ENCODE results near the gene EPHX1. TPM values are rescaled to one million over a fixed set of nuclear protein-coding genes. Genes with fewer than 3 reads are reported as not detected.

EPHX1 gene
- total and polyA plus RNA-seq, 4 donors, result 93.8 to 1,448 (median 204) TPM

GRCh38 chr1:225875044-225875815 is 65.3 kb downstream of the EPHX1 start:
- no peak for DNase-seq (ENCODE audit: low spot score)
- peaks cover 2 to 46% (median 25%) of the 10 kb centered on the region in 4 donors for H3K36me3 ChIP-seq (ENCODE audit: control insufficient read depth in 4 of 4, insufficient read depth in 3 of 4, low read depth in 1 of 4, low read length in 3 of 4)

GRCh38 chr1:225876900-225877510 is 67.1 kb downstream of the EPHX1 start:
- no peak overlapping the region for H3K9ac ChIP-seq (ENCODE audit: low read depth in 1 of 2, low read length in 2 of 2)
- WGBS, result 84% methylated on average over 12 of the region's 12 CpGs
- H3K27ac ChIP-seq (ENCODE audit: low read depth in 1 of 2, low read length in 2 of 2), result peak overlapping the region in 1 of 2 donors; percentile 98
- no peak for DNase-seq (ENCODE audit: low spot score)
- no peaks in the 10 kb centered on the region for H3K9me3 ChIP-seq (ENCODE audit: control insufficient read depth in 4 of 4, low read length in 3 of 4)
- peaks cover 0 to 30% (median 14%) of the 10 kb centered on the region in 4 donors for H3K36me3 ChIP-seq (ENCODE audit: control insufficient read depth in 4 of 4, insufficient read depth in 3 of 4, low read depth in 1 of 4, low read length in 3 of 4)
- H3K27me3 ChIP-seq (ENCODE audit: control insufficient read depth in 4 of 4, insufficient read depth in 4 of 4, low read length in 3 of 4), result no peaks in the 10 kb centered on the region
- H3K4me3 ChIP-seq (ENCODE audit: low read depth in 1 of 3, low read length in 3 of 3), result no peak overlapping the region
- TF ChIP-seq EGR1 (IDR thresholded peaks at IDR 0.05; ENCODE audit: low read depth in 2 of 2), result no peak
- TF ChIP-seq RXRA (IDR thresholded peaks at IDR 0.05), result no peak
- TF ChIP-seq ATF3 (IDR thresholded peaks at IDR 0.05), result no peak
- no peak for TF ChIP-seq REST (IDR thresholded peaks at IDR 0.05)
- TF ChIP-seq CTCF (IDR thresholded peaks at IDR 0.05; ENCODE audit: low read depth, low read length, missing input control), result no peak
- TF ChIP-seq ZBTB33 (IDR thresholded peaks at IDR 0.05), result no peak
- TF ChIP-seq GABPA (IDR thresholded peaks at IDR 0.05 in 1 of 2, conservative IDR thresholded peaks at IDR 0.05 in 1 of 2), result no peak
- no peak for TF ChIP-seq HNF4G (IDR thresholded peaks at IDR 0.05)
- TF ChIP-seq YY1 (IDR thresholded peaks at IDR 0.05), result no peak
- TF ChIP-seq TAF1 (conservative IDR thresholded peaks at IDR 0.05), result no peak
- no peak for TF ChIP-seq HNF4A (conservative IDR thresholded peaks at IDR 0.05)
- TF ChIP-seq MAX (IDR thresholded peaks at IDR 0.05), result no peak
- peaks cover 22 to 48% (median 43%) of the 10 kb centered on the region in 4 donors for H3K4me1 ChIP-seq (ENCODE audit: control insufficient read depth in 4 of 4, insufficient read depth in 4 of 4, low read length in 3 of 4)

More at GRCh38 chr1:225875044-225875815, 65.3 kb downstream of the EPHX1 start:
- peaks cover 16 to 35% (median 31%) of the 10 kb centered on the region in 4 donors for H3K4me1 ChIP-seq (ENCODE audit: control insufficient read depth in 4 of 4, insufficient read depth in 4 of 4, low read length in 3 of 4)
- H3K9ac ChIP-seq (ENCODE audit: low read depth in 1 of 2, low read length in 2 of 2), result no peak overlapping the region
- no peak overlapping the region for H3K4me3 ChIP-seq (ENCODE audit: low read depth in 1 of 3, low read length in 3 of 3)
- H3K27ac ChIP-seq (ENCODE audit: low read depth in 1 of 2, low read length in 2 of 2), result peak overlapping the region in 1 of 2 donors; percentile 0
- TF ChIP-seq JUND (IDR thresholded peaks at IDR 0.05) (peak in 1 of 2 donors; percentile 25), RAD21 (IDR thresholded peaks at IDR 0.05) (no peak)
- H3K9me3 ChIP-seq (ENCODE audit: control insufficient read depth in 4 of 4, low read length in 3 of 4), result no peaks in the 10 kb centered on the region
- no peaks in the 10 kb centered on the region for H3K27me3 ChIP-seq (ENCODE audit: control insufficient read depth in 4 of 4, insufficient read depth in 4 of 4, low read length in 3 of 4)
- 90% methylated on average over 12 of the region's 12 CpGs for WGBS

Data from liver (tissue), 9 donors.